Mononuclear cell (primary cell): Measurements from ENCODE around the gene PRAMEF1. TPM values are rescaled to one million over a fixed set of nuclear protein-coding genes. Genes with fewer than 3 reads are reported as not detected.
"Not testable (repeated sequence)": the region's sequence is repeated elsewhere in the genome, so short reads cannot be mapped to it uniquely, and the experiment has no call there.

ENCODE experiments used
- H3K27me3 ChIP-seq: 2 replicates; pipeline ENCODE4 v1.6.0; 2011; ENCODE audit warnings: low read length, control low read depth; ENCODE audit not compliant: insufficient read depth
- H3K4me1 ChIP-seq: 2 replicates; pipeline ENCODE4 v1.5.1; 2011; ENCODE audit warnings: mild to moderate bottlenecking, low read length, control low read depth; ENCODE audit not compliant: insufficient read depth
- H3K4me3 ChIP-seq: 2 replicates; pipeline ENCODE4 v1.5.1; 2011; ENCODE audit warnings: mild to moderate bottlenecking, low read length, moderate library complexity
- H3K9me3 ChIP-seq: 2 replicates; pipeline ENCODE4 v1.5.1; 2011; ENCODE audit warnings: low read depth, mild to moderate bottlenecking, control low read depth, low read length
- total RNA-seq: library from RNA; depleted of rRNA; stranded (reverse); fragments of >200 nt; gene quantifications from one replicate; pipeline ENCODE4 v1.2.3, GENCODE V29; 2012

The PRAMEF1 gene
- total RNA-seq, 1 donor = not detected

GRCh38 chr1:12809933-12810332 lies 18.7 kb downstream of the PRAMEF1 start:
- no peaks in the 10 kb centered on the region for H3K27me3 ChIP-seq
- no peaks in the 10 kb centered on the region for H3K4me1 ChIP-seq
- no peaks in the 10 kb centered on the region for H3K9me3 ChIP-seq
- H3K4me3 ChIP-seq = no peak overlapping the region

GRCh38 chr1:12810691-12811408 lies 19.7 kb downstream of the PRAMEF1 start:
- no peaks in the 10 kb centered on the region for H3K9me3 ChIP-seq
- H3K27me3 ChIP-seq = no peaks in the 10 kb centered on the region
- H3K4me3 ChIP-seq = no peak overlapping the region
- no peaks in the 10 kb centered on the region for H3K4me1 ChIP-seq

- no peaks in the 10 kb centered on the region for H3K27me3 ChIP-seq
- no peaks in the 10 kb centered on the region for H3K4me1 ChIP-seq
- no peak overlapping the region for H3K4me3 ChIP-seq
- H3K9me3 ChIP-seq = no peaks in the 10 kb centered on the region
Observed at GRCh38 chr1:12811409-12811784, 20.2 kb downstream of the PRAMEF1 start.

- H3K9me3 ChIP-seq, H3K4me3 ChIP-seq, H3K4me1 ChIP-seq, H3K27me3 ChIP-seq: not testable (repeated sequence)
Observed at GRCh38 chr1:12819061-12819460, 27.9 kb downstream of the PRAMEF1 start.

DNA sequence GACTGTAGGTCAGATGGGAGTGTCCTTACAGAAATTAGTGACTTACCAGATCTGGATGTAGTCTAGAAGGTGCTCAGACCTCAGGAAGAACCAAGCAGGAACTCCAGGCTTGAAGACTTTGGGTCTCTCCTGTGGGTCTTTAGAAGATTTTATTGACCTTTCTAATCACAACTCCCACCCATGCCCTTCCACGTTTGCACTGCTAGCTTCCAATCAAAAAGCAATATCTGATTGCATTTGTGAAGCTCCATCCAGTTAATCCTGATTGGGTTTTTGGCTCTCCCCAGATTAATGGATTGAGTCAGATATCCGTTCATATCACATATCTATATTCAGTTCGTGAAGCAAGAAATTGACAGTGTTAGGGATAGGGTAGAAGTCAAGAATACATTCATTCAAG lies 40.1 kb downstream of the PRAMEF1 start, which contains the start of gene PRAMEF11:
TSS of gene PRAMEF11 (minus strand) at position 101 of the 400 bp plus-strand sequence. CDS start 2,621 bp downstream, outside the sequence.
- not testable (repeated sequence) for H3K4me1 ChIP-seq, H3K4me3 ChIP-seq, H3K9me3 ChIP-seq, H3K27me3 ChIP-seq

- not testable (repeated sequence) for H3K4me1 ChIP-seq, H3K27me3 ChIP-seq, H3K4me3 ChIP-seq, H3K9me3 ChIP-seq
Observed at GRCh38 chr1:12833251-12833650, 42.1 kb downstream of the PRAMEF1 start.

Other genes starting within 250 kb of the PRAMEF1 start
- 80.4 TPM for gene DHRS3, start 173.2 kb upstream of the PRAMEF1 start, total RNA-seq
- gene AADACL4, start 147.3 kb upstream of the PRAMEF1 start, total RNA-seq = not detected
- gene AADACL3, start 75.3 kb upstream of the PRAMEF1 start, total RNA-seq = not detected
- not detected for gene CFAP107, start 45.2 kb upstream of the PRAMEF1 start, total RNA-seq
- not detected for gene PRAMEF12, start 17.7 kb upstream of the PRAMEF1 start, total RNA-seq
- gene PRAMEF11, start 40.0 kb downstream of the PRAMEF1 start, total RNA-seq = not detected
- gene HNRNPCL1, start 57.3 kb downstream of the PRAMEF1 start, total RNA-seq = not detected
- gene PRAMEF2, start 65.7 kb downstream of the PRAMEF1 start, total RNA-seq = 0.10 TPM
- gene PRAMEF4, start 94.8 kb downstream of the PRAMEF1 start, total RNA-seq = not detected
- not detected for gene PRAMEF10, start 106.9 kb downstream of the PRAMEF1 start, total RNA-seq
- not detected for gene PRAMEF7, start 125.2 kb downstream of the PRAMEF1 start, total RNA-seq
- not detected for gene PRAMEF6, start 156.2 kb downstream of the PRAMEF1 start, total RNA-seq